ENCODE data around the gene MICAL1. TPM values are rescaled to one million over a fixed set of nuclear protein-coding genes. Genes with fewer than 3 reads are reported as not detected.

Gene MICAL1
- total RNA-seq, 1 donor from 2014 or later = 58.7 TPM

- DNase-seq (ENCODE audit: low read depth, low spot score) = no peak
- H3K4me3 Mint-ChIP-seq = no peak overlapping the region
- H3K36me3 Mint-ChIP-seq (ENCODE audit: low read depth) = peaks cover 25% of the 10 kb centered on the region
- no peaks in the 10 kb centered on the region for H3K27me3 Mint-ChIP-seq (ENCODE audit: low read depth)
- H3K27ac Mint-ChIP-seq (ENCODE audit: unreplicated experiment) = no peak overlapping the region
- TF ChIP-seq, protein P1, sequence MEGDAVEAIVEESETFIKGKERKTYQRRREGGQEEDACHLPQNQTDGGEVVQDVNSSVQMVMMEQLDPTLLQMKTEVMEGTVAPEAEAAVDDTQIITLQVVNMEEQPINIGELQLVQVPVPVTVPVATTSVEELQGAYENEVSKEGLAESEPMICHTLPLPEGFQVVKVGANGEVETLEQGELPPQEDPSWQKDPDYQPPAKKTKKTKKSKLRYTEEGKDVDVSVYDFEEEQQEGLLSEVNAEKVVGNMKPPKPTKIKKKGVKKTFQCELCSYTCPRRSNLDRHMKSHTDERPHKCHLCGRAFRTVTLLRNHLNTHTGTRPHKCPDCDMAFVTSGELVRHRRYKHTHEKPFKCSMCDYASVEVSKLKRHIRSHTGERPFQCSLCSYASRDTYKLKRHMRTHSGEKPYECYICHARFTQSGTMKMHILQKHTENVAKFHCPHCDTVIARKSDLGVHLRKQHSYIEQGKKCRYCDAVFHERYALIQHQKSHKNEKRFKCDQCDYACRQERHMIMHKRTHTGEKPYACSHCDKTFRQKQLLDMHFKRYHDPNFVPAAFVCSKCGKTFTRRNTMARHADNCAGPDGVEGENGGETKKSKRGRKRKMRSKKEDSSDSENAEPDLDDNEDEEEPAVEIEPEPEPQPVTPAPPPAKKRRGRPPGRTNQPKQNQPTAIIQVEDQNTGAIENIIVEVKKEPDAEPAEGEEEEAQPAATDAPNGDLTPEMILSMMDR (conservative IDR thresholded peaks at IDR 0.05) = no peak
- peaks cover 22% of the 10 kb centered on the region for H3K4me1 Mint-ChIP-seq
- no peaks in the 10 kb centered on the region for H3K9me3 Mint-ChIP-seq
Measured at GRCh38 chr6:109474995-109475394, 19.4 kb upstream of the MICAL1 start.

- Mint-ChIP-seq H3K27ac (ENCODE audit: unreplicated experiment) (no peak overlapping the region), H3K4me1 (peaks cover 7% of the 10 kb centered on the region), H3K27me3 (ENCODE audit: low read depth) (no peaks in the 10 kb centered on the region), H3K36me3 (ENCODE audit: low read depth) (peaks cover 24% of the 10 kb centered on the region), H3K4me3 (no peak overlapping the region), H3K9me3 (no peaks in the 10 kb centered on the region)
- TF ChIP-seq, protein P1 (conservative IDR thresholded peaks at IDR 0.05) = no peak
- DNase-seq (ENCODE audit: low read depth, low spot score) = no peak
Measured at GRCh38 chr6:109473120-109473519, 17.5 kb upstream of the MICAL1 start.

DNA sequence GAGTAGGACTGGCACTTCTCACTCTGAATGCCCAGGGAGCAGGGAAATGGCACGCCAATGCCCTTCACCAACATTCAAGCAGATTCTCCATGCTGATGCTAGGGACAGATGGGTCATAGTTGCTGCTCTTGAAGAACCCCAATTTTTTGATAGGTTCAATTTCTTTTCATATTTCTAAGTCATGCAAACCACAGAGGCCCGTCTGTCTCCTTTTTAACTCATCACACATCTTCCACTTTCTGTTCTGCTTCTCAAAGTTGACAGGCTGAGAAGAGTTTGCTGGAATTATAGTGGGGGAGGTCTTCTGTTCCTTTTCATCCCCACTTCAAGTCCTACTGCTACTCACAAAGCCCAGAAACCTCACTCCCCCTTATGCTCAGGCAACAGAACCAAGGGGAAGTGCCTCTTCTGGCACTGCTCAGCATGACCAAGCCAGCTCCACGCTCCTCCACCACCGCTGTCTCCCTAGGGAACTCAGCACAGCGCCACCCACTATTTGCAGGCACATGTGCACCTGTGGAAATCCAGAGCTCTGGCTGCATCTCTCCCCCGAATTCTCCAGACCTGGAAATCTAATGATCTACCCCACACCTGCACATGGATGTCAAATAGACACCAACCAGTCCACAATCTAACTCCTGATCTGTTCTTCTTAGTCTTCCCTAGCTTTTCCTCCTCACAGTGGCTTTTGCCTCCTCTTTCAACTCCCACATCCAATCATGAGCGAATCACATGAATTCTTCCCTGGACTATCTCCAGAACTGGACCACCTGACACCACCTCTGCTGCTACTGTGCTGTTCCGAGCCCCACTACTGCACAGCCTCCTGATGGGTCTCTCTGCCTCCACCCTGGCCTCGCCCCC lies 16.8 kb upstream of the MICAL1 start:
- H3K27ac Mint-ChIP-seq (ENCODE audit: unreplicated experiment) = no peak overlapping the region
- no peaks in the 10 kb centered on the region for H3K4me1 Mint-ChIP-seq
- DNase-seq (ENCODE audit: low read depth, low spot score) = no peak
- TF ChIP-seq, protein P1 (conservative IDR thresholded peaks at IDR 0.05) = no peak
- no peak overlapping the region for H3K4me3 Mint-ChIP-seq
- H3K27me3 Mint-ChIP-seq (ENCODE audit: low read depth) = no peaks in the 10 kb centered on the region
- peaks cover 21% of the 10 kb centered on the region for H3K36me3 Mint-ChIP-seq (ENCODE audit: low read depth)
- no peaks in the 10 kb centered on the region for H3K9me3 Mint-ChIP-seq

DNA sequence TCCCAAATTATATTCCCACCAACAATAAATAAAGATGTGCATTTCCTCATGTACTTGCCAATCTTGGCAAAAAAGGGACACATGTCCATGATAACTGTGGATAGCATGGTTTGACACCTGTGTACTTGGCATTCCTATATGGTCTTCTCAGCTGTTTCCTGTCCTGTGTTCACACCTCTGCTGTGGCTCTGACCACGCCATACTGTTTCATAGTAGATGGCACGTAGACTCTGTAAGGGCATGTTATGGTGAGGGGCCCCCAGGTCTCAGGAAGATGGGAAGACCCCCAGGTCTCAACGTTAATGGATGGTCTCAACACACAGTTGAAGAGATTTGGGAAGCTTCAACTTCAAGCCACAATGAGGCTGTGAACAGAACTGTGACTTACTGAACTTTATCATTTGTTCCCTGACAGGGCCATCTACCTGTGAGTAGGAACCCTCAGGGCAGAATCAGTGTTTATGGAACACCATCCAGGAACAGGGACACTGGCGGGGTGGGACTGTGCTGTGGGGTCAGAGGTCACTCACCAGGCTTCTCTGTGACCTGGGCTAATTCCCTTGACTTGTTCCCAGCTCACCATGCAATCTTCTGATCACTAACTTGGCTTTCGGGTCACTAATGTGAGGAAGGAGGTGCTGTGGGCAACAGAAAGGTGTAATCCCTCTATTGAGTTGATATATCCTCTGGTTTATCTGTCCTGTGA lies 15.7 kb upstream of the MICAL1 start:
- Mint-ChIP-seq H3K27me3 (ENCODE audit: low read depth) (no peaks in the 10 kb centered on the region), H3K4me1 (no peaks in the 10 kb centered on the region), H3K36me3 (ENCODE audit: low read depth) (peaks cover 23% of the 10 kb centered on the region), H3K27ac (ENCODE audit: unreplicated experiment) (no peak overlapping the region), H3K9me3 (no peaks in the 10 kb centered on the region), H3K4me3 (no peak overlapping the region)
- TF ChIP-seq, protein P1 (conservative IDR thresholded peaks at IDR 0.05) = no peak
- DNase-seq (ENCODE audit: low read depth, low spot score) = no peak

DNA sequence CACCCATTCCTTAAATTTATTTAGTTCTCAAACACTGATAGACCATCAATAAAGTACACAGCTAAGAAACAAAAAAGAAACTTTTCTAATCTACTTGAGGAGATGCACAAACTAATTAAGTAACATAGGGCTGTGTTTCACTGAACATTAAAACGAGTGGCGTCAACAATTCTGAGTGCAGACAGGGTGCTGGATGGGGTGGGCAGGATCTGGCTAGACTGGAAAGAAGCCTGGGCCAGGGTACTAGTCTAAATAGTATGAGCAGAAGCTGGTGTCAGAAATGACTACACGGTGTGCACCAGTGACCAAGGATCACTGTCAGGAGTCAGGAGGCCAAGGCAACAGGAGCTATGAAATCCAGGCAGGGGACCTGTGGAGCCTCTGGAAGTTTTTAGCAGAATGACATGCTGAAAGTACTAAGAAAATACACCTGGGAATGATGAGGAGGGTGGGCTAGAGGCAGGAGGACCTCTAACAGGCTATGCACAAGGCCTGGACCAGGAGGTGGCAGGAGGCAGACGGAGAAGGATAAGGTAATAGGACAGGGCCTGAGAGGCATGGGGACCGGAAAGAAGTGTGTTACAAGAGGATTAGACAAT lies 14.1 kb upstream of the MICAL1 start:
- no peaks in the 10 kb centered on the region for H3K9me3 Mint-ChIP-seq
- no peak overlapping the region for H3K4me3 Mint-ChIP-seq
- no peaks in the 10 kb centered on the region for H3K4me1 Mint-ChIP-seq
- DNase-seq (ENCODE audit: low read depth, low spot score) = no peak
- TF ChIP-seq, protein P1 (conservative IDR thresholded peaks at IDR 0.05) = no peak
- no peak overlapping the region for H3K27ac Mint-ChIP-seq (ENCODE audit: unreplicated experiment)
- H3K27me3 Mint-ChIP-seq (ENCODE audit: low read depth) = no peaks in the 10 kb centered on the region
- H3K36me3 Mint-ChIP-seq (ENCODE audit: low read depth) = peaks cover 20% of the 10 kb centered on the region

Data from neural crest cell (in vitro differentiated cells).